H1 (cell line): ENCODE data around the gene SCYL3. TPM values are rescaled to one million over a fixed set of nuclear protein-coding genes. Genes with fewer than 3 reads are reported as not detected.

Experiments used
- CTCF ChIA-PET: fragments of 300-600 bp; sonication (Branson Sonifier 250); formaldehyde crosslinking; loops from one replicate; lab custom pipeline; 2021; ENCODE audit not compliant: partially characterized antibody; lab: Charles Lee
- POLR2A ChIA-PET: fragments of 300-600 bp; sonication (Branson Sonifier 250); formaldehyde crosslinking; loops from one replicate; lab custom pipeline; 2021; ENCODE audit warnings: inconsistent platforms; ENCODE audit not compliant: partially characterized antibody; lab: Charles Lee
- DNase-seq, 2 experiments: peaks; one replicate each; pipeline versions ENCODE4 v3.0.0 to v3.0.0-alpha.2; 2010 to 2022; ENCODE audit warnings: low spot score in 2 of 2, low read depth in 1 of 2, mixed read lengths in 1 of 2
- FAIRE-seq: peaks from 2 replicates; lab custom pipeline; 2011; peaks lifted over from hg19 to GRCh38; lab: Jason Lieb, UNC
- H2AFZ ChIP-seq: 2 replicates; pipeline ENCODE4 v1.8.1; 2012; ENCODE audit warnings: low read length, inconsistent platforms
- H2AK5ac ChIP-seq: 2 replicates; pipeline ENCODE4 v1.6.1; 2013; ENCODE audit warnings: low read depth, low read length
- H2BK120ac ChIP-seq: replicated peaks from 2 replicates; pipeline ENCODE3; 2013; ENCODE audit warnings: low read depth, low read length, inconsistent platforms
- H2BK12ac ChIP-seq: 2 replicates; pipeline ENCODE4 v1.6.1; 2013; ENCODE audit warnings: low read depth, low read length
- H2BK15ac ChIP-seq: 2 replicates; pipeline ENCODE4 v1.6.1; 2013; ENCODE audit warnings: low read length
- H2BK20ac ChIP-seq: 2 replicates; pipeline ENCODE4 v1.6.1; 2013; ENCODE audit warnings: low read length
- H2BK5ac ChIP-seq: 2 replicates; pipeline ENCODE4 v1.6.1; 2013; ENCODE audit warnings: low read depth, low read length
- H3K14ac ChIP-seq: 2 replicates; pipeline ENCODE4 v1.6.1; 2013; ENCODE audit warnings: inconsistent platforms; ENCODE audit not compliant: insufficient read length
- H3K18ac ChIP-seq: 2 replicates; pipeline ENCODE4 v1.6.1; 2013; ENCODE audit warnings: low read length; ENCODE audit errors: extremely low read depth
- H3K23ac ChIP-seq: 2 replicates; pipeline ENCODE4 v1.6.1; 2013; ENCODE audit warnings: inconsistent platforms; ENCODE audit not compliant: insufficient read length
- H3K23me2 ChIP-seq: 2 replicates; pipeline ENCODE4 v1.6.1; 2013; ENCODE audit warnings: low read depth, low read length
- H3K27ac ChIP-seq: 2 replicates; pipeline ENCODE4 v1.6.1; 2011; ENCODE audit warnings: low read depth, low read length, inconsistent platforms
- H3K27me3 ChIP-seq, 4 experiments: replicated peaks in 1 of 4; 1 replicate in 1 of 4; 2 replicates in 3 of 4; pipeline versions ENCODE4 v1.6.1 to v1.8.1; 2011 to 2013; ENCODE audit warnings: low read length in 3 of 4, mild to moderate bottlenecking in 3 of 4, inconsistent platforms in 2 of 4, mixed read lengths in 2 of 4, moderate library complexity in 1 of 4; ENCODE audit not compliant: control insufficient read depth in 3 of 4, insufficient read depth in 3 of 4; ENCODE audit errors: extremely low read depth in 1 of 4
- H3K36me3 ChIP-seq, 4 experiments: 2 replicates each; pipeline versions ENCODE4 v1.6.1 to v1.8.1; 2011 to 2013; ENCODE audit warnings: mild to moderate bottlenecking in 4 of 4, low read length in 3 of 4, moderate library complexity in 2 of 4, control low read depth in 1 of 4, inconsistent platforms in 1 of 4; ENCODE audit not compliant: insufficient read depth in 4 of 4, control insufficient read depth in 2 of 4
- H3K4ac ChIP-seq: replicated peaks from 2 replicates; pipeline ENCODE3; 2013; ENCODE audit warnings: low read length, low read depth, mixed read lengths, inconsistent platforms; ENCODE audit not compliant: insufficient read length
- H3K4me1 ChIP-seq, 4 experiments: replicated peaks in 1 of 4; 1 replicate in 1 of 4; 2 replicates in 3 of 4; pipeline versions ENCODE4 v1.6.1 to v1.8.1; 2011 to 2013; ENCODE audit warnings: low read length in 3 of 4, inconsistent platforms in 2 of 4, mixed read lengths in 1 of 4; ENCODE audit not compliant: insufficient read depth in 4 of 4, control insufficient read depth in 3 of 4
- H3K4me2 ChIP-seq, 2 experiments: 2 replicates each; pipeline versions ENCODE4 v1.6.1 to v1.8.1; 2011 to 2013; ENCODE audit warnings: low read depth in 2 of 2, low read length in 2 of 2, control low read depth in 1 of 2, inconsistent platforms in 1 of 2, mild to moderate bottlenecking in 1 of 2; ENCODE audit not compliant: insufficient read depth in 1 of 2
- H3K4me3 ChIP-seq, 4 experiments: fragments of 200-600, 300-600 bp in 1 of 4; sonication (generic), shearing (Covaris generic), sonication (Bioruptor Twin) in 1 of 4; 2 replicates each; pipeline versions ENCODE4 v1.5.1 to v1.8.1; 2011 to 2016; ENCODE audit warnings: low read length in 4 of 4, low read depth in 3 of 4, control low read depth in 2 of 4, inconsistent platforms in 2 of 4, mild to moderate bottlenecking in 2 of 4, mixed read lengths in 1 of 4, moderate library complexity in 1 of 4; ENCODE audit not compliant: insufficient read depth in 2 of 4; ENCODE audit errors: extremely low read depth in 1 of 4
- H3K56ac ChIP-seq: replicated peaks from 2 replicates; pipeline ENCODE3; 2013; ENCODE audit warnings: low read depth, mild to moderate bottlenecking, mixed read lengths, low read length, inconsistent platforms; ENCODE audit not compliant: insufficient read length
- H3K79me1 ChIP-seq: 2 replicates; pipeline ENCODE4 v1.6.1; 2013; ENCODE audit warnings: low read depth, low read length, control low read depth
- H3K79me2 ChIP-seq, 2 experiments: 2 replicates each; pipeline versions ENCODE4 v1.6.1 to v1.8.1; 2012 to 2013; ENCODE audit warnings: low read length in 2 of 2, mild to moderate bottlenecking in 2 of 2, inconsistent platforms in 1 of 2; ENCODE audit not compliant: insufficient read depth in 2 of 2, control insufficient read depth in 1 of 2
- H3K9ac ChIP-seq, 4 experiments: replicated peaks in 1 of 4; 1 replicate in 1 of 4; 2 replicates in 3 of 4; pipeline versions ENCODE4 v1.6.1 to v1.8.1; 2011 to 2013; ENCODE audit warnings: low read depth in 3 of 4, low read length in 3 of 4, control low read depth in 2 of 4, mild to moderate bottlenecking in 2 of 4, moderate library complexity in 2 of 4, inconsistent platforms in 1 of 4; ENCODE audit errors: extremely low read depth in 1 of 4
- H3K9me3 ChIP-seq, 2 experiments: 2 replicates each; pipeline versions ENCODE4 v1.6.1 to v1.8.1; 2012 to 2013; ENCODE audit warnings: mild to moderate bottlenecking in 2 of 2, moderate library complexity in 2 of 2, control low read depth in 1 of 2, inconsistent platforms in 1 of 2, low read depth in 1 of 2, low read length in 1 of 2, mixed read lengths in 1 of 2; ENCODE audit not compliant: insufficient read depth in 2 of 2
- H4K20me1 ChIP-seq, 2 experiments: replicated peaks in 1 of 2; 2 replicates each; pipeline versions ENCODE3 to v1.8.1; 2011 to 2013; ENCODE audit warnings: inconsistent platforms in 2 of 2, low read length in 2 of 2, mild to moderate bottlenecking in 1 of 2; ENCODE audit not compliant: insufficient read depth in 2 of 2, control insufficient read depth in 1 of 2
- H4K5ac ChIP-seq: 2 replicates; pipeline ENCODE4 v1.6.1; 2013; ENCODE audit warnings: low read length, low read depth, mixed read lengths, inconsistent platforms; ENCODE audit not compliant: insufficient read length
- H4K8ac ChIP-seq: 2 replicates; pipeline ENCODE4 v1.8.0; 2013; ENCODE audit warnings: mild to moderate bottlenecking, moderate library complexity, low read length, inconsistent platforms; ENCODE audit not compliant: insufficient read depth; ENCODE audit errors: extremely low read depth
- H4K91ac ChIP-seq: replicated peaks from 2 replicates; pipeline ENCODE3; 2013; ENCODE audit warnings: low read length, mixed read lengths, inconsistent platforms; ENCODE audit not compliant: insufficient read length
- JUN ChIP-seq: IDR thresholded peaks from 2 replicates; pipeline ENCODE4 v1.6.1; 2011; ENCODE audit warnings: low read depth, mild to moderate bottlenecking, improper control_type of control experiment, low read length
- JUND ChIP-seq: IDR thresholded peaks from 2 replicates; pipeline ENCODE4 v1.6.1; 2011; ENCODE audit warnings: mild to moderate bottlenecking, improper control_type of control experiment, low read length
- TCF12 ChIP-seq: IDR thresholded peaks from 2 replicates; pipeline ENCODE4 v1.6.1; 2011; ENCODE audit warnings: low read depth, mild to moderate bottlenecking, low read length
- WGBS, 2 experiments: shearing (Covaris generic) in 1 of 2; methylation state at CpG; one replicate each; pipeline versions ENCODE4 v1.1.6 to v1.1.7; 2013 to 2015; ENCODE audit warnings: low lambda C conversion rate in 2 of 2, mixed read lengths in 2 of 2, inconsistent platforms in 1 of 2, low coverage in 1 of 2, missing lambda C conversion rate in 1 of 2; ENCODE audit not compliant: insufficient replicate concordance in 2 of 2, insufficient coverage in 1 of 2, insufficient read length in 1 of 2; ENCODE audit errors: extremely low coverage in 1 of 2, missing lambda C conversion rate in 1 of 2; 5-methylcytosine and 5-hydroxymethylcytosine counted together
- polyA plus RNA-seq, 7 experiments: library from polyadenylated mRNA; depleted of rRNA in 3 of 7; stranded (reverse) in 5 of 7; unstranded in 2 of 7; fragments of >200 nt in 5 of 7; fragments of 200-250 nt in 2 of 7; gene quantifications; 1 replicate in 5 of 7; 2 replicates in 1 of 7; 4 replicates in 1 of 7; pipeline versions ENCODE4 v1.2.1 to v1.2.3, GENCODE V29; 2011 to 2013; ENCODE audit warnings: missing spikeins in 2 of 7, mixed read lengths in 2 of 7
- total RNA-seq: library from RNA; stranded (reverse); fragmentation: NEBNext Ultra II Directional; extraction: Animal tissue kit (Norgen Biotek cat#: 25700); gene quantifications from 2 replicates; pipeline ENCODE4 v1.2.1, GENCODE V29; 2021

SCYL3 gene
- total and polyA plus RNA-seq, 2 of the 8 experiments (the other 6 are each of a cell fraction or from before 2014, with no cell fraction given): 2.7 to 5.3 TPM

DNA sequence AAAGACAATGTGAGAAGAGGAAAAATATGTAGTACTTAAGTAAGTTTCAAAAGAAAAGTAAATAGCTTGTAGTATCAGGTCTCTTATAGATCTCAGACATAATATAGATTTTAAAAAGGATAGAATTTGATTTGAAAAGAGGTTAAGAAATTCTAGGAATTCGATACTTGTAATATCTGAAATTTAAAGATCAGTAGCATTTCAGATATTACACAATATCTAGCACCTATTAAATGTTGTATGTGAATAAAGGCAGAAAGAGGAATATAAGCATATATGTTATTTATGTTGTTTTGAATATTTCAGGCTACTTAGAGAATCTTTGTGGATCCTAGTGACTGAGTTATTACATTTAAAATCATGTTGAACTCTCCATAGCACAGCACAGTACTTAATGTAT is 64.0 kb downstream of the SCYL3 start:
- no peak overlapping the region for H3K18ac ChIP-seq
- no peak overlapping the region for H3K9ac ChIP-seq
- H2BK120ac ChIP-seq: no peak overlapping the region
- DNase-seq: no peak
- no peaks in the 10 kb centered on the region for H3K23me2 ChIP-seq
- peaks cover 3 to 78% (median 46%) of the 10 kb centered on the region in 4 experiments; a peak in 7 of 8 replicates for H3K36me3 ChIP-seq
- H2BK12ac ChIP-seq: no peak overlapping the region
- H3K14ac ChIP-seq: no peak overlapping the region
- H3K27ac ChIP-seq: no peak overlapping the region
- no peaks in the 10 kb centered on the region for H3K9me3 ChIP-seq
- H2BK20ac ChIP-seq: no peak overlapping the region
- no peaks in the 10 kb centered on the region for H3K4me1 ChIP-seq
- H2AK5ac ChIP-seq: no peak overlapping the region
- no peak overlapping the region for H3K4me3 ChIP-seq
- H4K5ac ChIP-seq: no peak overlapping the region
- peaks cover 0 to 2% of the 10 kb centered on the region in 2 experiments for H4K20me1 ChIP-seq
- no peak overlapping the region for H3K4ac ChIP-seq
- no peak overlapping the region for H3K56ac ChIP-seq
- TF ChIP-seq JUN (no peak), JUND (no peak), TCF12 (no peak)
- TF ChIP-seq, all 59 proteins: peak for 0
- ChIA-PET POLR2A (no interaction called here), CTCF (interaction anchor here (1.5 to 2.5 kb wide), 2 partner anchors 20 to 21 kb away, joined by 3 to 6 read pairs; no protein-coding TSS in a partner anchor)
- WGBS, 2 experiments: 90% methylated on average over 1 of the region's 1 CpG; no CpG with 5 or more reads in 1 of the 2 experiments
- H3K27me3 ChIP-seq: no peaks in the 10 kb centered on the region
- H4K91ac ChIP-seq: no peak overlapping the region
- no peak overlapping the region for H2BK5ac ChIP-seq
- FAIRE-seq: no peak
- no peak overlapping the region for H3K4me2 ChIP-seq
- no peak overlapping the region for H2BK15ac ChIP-seq
- no peak overlapping the region for H2AFZ ChIP-seq
- H3K23ac ChIP-seq: no peak overlapping the region
- no peak overlapping the region for H4K8ac ChIP-seq
- no peaks in the 10 kb centered on the region for H3K79me1 ChIP-seq
- no peaks in the 10 kb centered on the region for H3K79me2 ChIP-seq
